HL-60 (cell line): ENCODE data around the gene GBP7.

ENCODE experiments used
- CTCF ChIP-seq: IDR thresholded peaks from one replicate; pipeline ENCODE4 v1.5.1; 2011; ENCODE audit warnings: low read length, control low read depth, inconsistent platforms; ENCODE audit not compliant: insufficient read depth
- POLR2AphosphoS5 ChIP-seq: IDR thresholded peaks from 2 replicates; pipeline ENCODE4 v1.6.1; 2012; ENCODE audit warnings: low read depth

GRCh38 chr1:89088572-89088971 lies 87.2 kb downstream of the GBP7 start:
- TF ChIP-seq CTCF = no peak
- no peak for TF ChIP-seq POLR2AphosphoS5
